CD4-positive, CD25-positive, alpha-beta regulatory T cell (primary cell): ENCODE results near the gene SDF2L1. TPM values are rescaled to one million over a fixed set of nuclear protein-coding genes. Genes with fewer than 3 reads are reported as not detected.

Source experiments
- ATAC-seq, 2 donors: fragments of 150-1000 bp; cut with Tn5 transposase; one replicate each; pipeline ENCODE4 v1.10.0; 2021; ENCODE audit warnings: low read depth in 2 of 2, moderate number of reproducible peaks in 2 of 2, moderate library complexity in 1 of 2
- DNase-seq, 3 donors: peaks; one replicate each; pipeline versions ENCODE4 v3.0.0 to v3.0.0-alpha.2; 2012 to 2022; ENCODE audit warnings: mixed read lengths in 1 of 3
- H3K27ac ChIP-seq: one replicate; pipeline ENCODE4 v1.7.0; 2013; ENCODE audit warnings: mild to moderate bottlenecking, low read length; ENCODE audit not compliant: insufficient read depth, poor library complexity, severe bottlenecking
- H3K27me3 ChIP-seq: one replicate; pipeline ENCODE4 v1.7.0; 2013; ENCODE audit warnings: low read length; ENCODE audit not compliant: control insufficient read depth, insufficient read depth
- H3K36me3 ChIP-seq: one replicate; pipeline ENCODE4 v1.7.0; 2013; ENCODE audit warnings: mild to moderate bottlenecking, low read length, moderate library complexity; ENCODE audit not compliant: control insufficient read depth, insufficient read depth
- H3K4me1 ChIP-seq: 2 replicates; pipeline ENCODE4 v1.7.0; 2013; ENCODE audit warnings: mild to moderate bottlenecking, low read length; ENCODE audit not compliant: insufficient read depth, control insufficient read depth, poor library complexity, severe bottlenecking
- H3K4me3 ChIP-seq: one replicate; pipeline ENCODE4 v1.7.0; 2013; ENCODE audit warnings: low read depth, mild to moderate bottlenecking, low read length, moderate library complexity
- H3K9me3 ChIP-seq, 2 experiments: 1 replicate in 1 of 2; 2 replicates in 1 of 2; pipeline ENCODE4 v1.7.0; 2013; ENCODE audit warnings: low read length in 2 of 2, mild to moderate bottlenecking in 1 of 2, moderate library complexity in 1 of 2; ENCODE audit not compliant: control insufficient read depth in 2 of 2
- H3K27ac Mint-ChIP-seq, 3 donors: one replicate each; pipeline ENCODE4 v1.8.0; 2020 to 2022; ENCODE audit warnings: mild to moderate bottlenecking in 3 of 3, mixed read lengths in 3 of 3, moderate library complexity in 2 of 3
- H3K27me3 Mint-ChIP-seq: one replicate; pipeline ENCODE4 v1.8.0; 2022; ENCODE audit warnings: mild to moderate bottlenecking, mixed read lengths
- H3K36me3 Mint-ChIP-seq: one replicate; pipeline ENCODE4 v1.8.0; 2020; ENCODE audit warnings: mixed read lengths
- H3K4me1 Mint-ChIP-seq, 4 donors: one replicate each; pipeline ENCODE4 v1.8.0; 2020 to 2022; ENCODE audit warnings: mixed read lengths in 4 of 4, mild to moderate bottlenecking in 1 of 4
- H3K4me3 Mint-ChIP-seq, 4 donors: one replicate each; pipeline ENCODE4 v1.8.0; 2020 to 2022; ENCODE audit warnings: mild to moderate bottlenecking in 4 of 4, mixed read lengths in 4 of 4, moderate library complexity in 3 of 4
- H3K9me3 Mint-ChIP-seq, 7 donors: one replicate each; pipeline ENCODE4 v1.8.0; 2020 to 2022; ENCODE audit warnings: mixed read lengths in 7 of 7, mild to moderate bottlenecking in 3 of 7, moderate library complexity in 2 of 7
- polyA plus RNA-seq, 4 donors: library from polyadenylated mRNA; unstranded; fragments of 300-500 nt; fragmentation: Illumina TruSeq; gene quantifications; one replicate each; pipeline ENCODE4 v1.2.3, GENCODE V29; 2021
- total RNA-seq: library from RNA; stranded (reverse); gene quantifications from one replicate; pipeline ENCODE4 v1.2.3, GENCODE V29; 2022

The SDF2L1 gene
- total and polyA plus RNA-seq, 5 donors from 2014 or later: 29.9 to 89.3 (median 73.2) TPM

- no peak overlapping the region for H3K27ac Mint-ChIP-seq
- no peak overlapping the region for H3K27ac ChIP-seq
- peaks cover 9 to 53% (median 34%) of the 10 kb centered on the region in 4 donors for H3K4me1 Mint-ChIP-seq
- ATAC-seq: no peak
- H3K27me3 Mint-ChIP-seq: no peaks in the 10 kb centered on the region
- H3K36me3 ChIP-seq: peaks cover 55% of the 10 kb centered on the region
- H3K4me1 ChIP-seq: peaks cover 20% of the 10 kb centered on the region
- H3K9me3 Mint-ChIP-seq: no peaks in the 10 kb centered on the region
- no peaks in the 10 kb centered on the region for H3K9me3 ChIP-seq
- peaks cover 13% of the 10 kb centered on the region for H3K36me3 Mint-ChIP-seq
- no peak overlapping the region for H3K4me3 ChIP-seq
- no peaks in the 10 kb centered on the region for H3K27me3 ChIP-seq
- H3K4me3 Mint-ChIP-seq: peak overlapping the region in 1 of 4 donors; percentile 15
- no peak for DNase-seq
Measured at GRCh38 chr22:21623648-21623970, 18.5 kb upstream of the SDF2L1 start.

- Mint-ChIP-seq H3K9me3 (no peaks in the 10 kb centered on the region), H3K4me3 (peak overlapping the region in 3 of 4 donors; percentile 25 to 45 (median 27)), H3K27me3 (no peaks in the 10 kb centered on the region), H3K27ac (peak overlapping the region in 1 of 3 donors; percentile 67), H3K4me1 (peaks cover 9 to 54% (median 34%) of the 10 kb centered on the region in 4 donors), H3K36me3 (peaks cover 15% of the 10 kb centered on the region)
- DNase-seq (peak in 2 of 3 donors; percentile 18 to 25), ATAC-seq (no peak)
- Histone ChIP-seq H3K4me1 (peaks cover 26% of the 10 kb centered on the region), H3K27ac (no peak overlapping the region), H3K27me3 (no peaks in the 10 kb centered on the region), H3K36me3 (peaks cover 51% of the 10 kb centered on the region), H3K9me3 (no peaks in the 10 kb centered on the region), H3K4me3 (no peak overlapping the region)
Measured at GRCh38 chr22:21624120-21624879, 17.8 kb upstream of the SDF2L1 start.

GRCh38 chr22:21624880-21625791 is 17.0 kb upstream of the SDF2L1 start:
- no peak overlapping the region for H3K27ac ChIP-seq
- no peaks in the 10 kb centered on the region for H3K9me3 Mint-ChIP-seq
- peaks cover 51% of the 10 kb centered on the region for H3K36me3 ChIP-seq
- H3K4me3 Mint-ChIP-seq: peak overlapping the region in 2 of 4 donors; percentile 19 to 25
- peaks cover 27% of the 10 kb centered on the region for H3K4me1 ChIP-seq
- DNase-seq: no peak
- H3K27me3 Mint-ChIP-seq: no peaks in the 10 kb centered on the region
- no peaks in the 10 kb centered on the region for H3K9me3 ChIP-seq
- H3K27me3 ChIP-seq: no peaks in the 10 kb centered on the region
- H3K4me1 Mint-ChIP-seq: peaks cover 9 to 56% (median 32%) of the 10 kb centered on the region in 4 donors
- no peak overlapping the region for H3K4me3 ChIP-seq
- ATAC-seq: no peak
- H3K36me3 Mint-ChIP-seq: peaks cover 16% of the 10 kb centered on the region
- peak overlapping the region in 2 of 3 donors; percentile 67 to 87 for H3K27ac Mint-ChIP-seq

- Histone ChIP-seq H3K9me3 (no peaks in the 10 kb centered on the region), H3K36me3 (peaks cover 42% of the 10 kb centered on the region), H3K4me3 (no peak overlapping the region), H3K4me1 (peaks cover 30% of the 10 kb centered on the region), H3K27me3 (no peaks in the 10 kb centered on the region), H3K27ac (no peak overlapping the region)
- Mint-ChIP-seq H3K27me3 (no peaks in the 10 kb centered on the region), H3K4me1 (peaks cover 17 to 57% (median 33%) of the 10 kb centered on the region in 4 donors), H3K27ac (peak overlapping the region in 1 of 3 donors; percentile 59), H3K36me3 (peaks cover 16% of the 10 kb centered on the region), H3K9me3 (no peaks in the 10 kb centered on the region), H3K4me3 (peak overlapping the region in 3 of 4 donors; percentile 66 to 95 (median 73))
- DNase-seq (no peak), ATAC-seq (no peak)
Measured at GRCh38 chr22:21626073-21626734, 15.9 kb upstream of the SDF2L1 start.

GRCh38 chr22:21626735-21627469 is 15.2 kb upstream of the SDF2L1 start:
- Histone ChIP-seq H3K4me3 (no peak overlapping the region), H3K36me3 (peaks cover 41% of the 10 kb centered on the region), H3K4me1 (peaks cover 30% of the 10 kb centered on the region), H3K27me3 (no peaks in the 10 kb centered on the region), H3K27ac (no peak overlapping the region), H3K9me3 (no peaks in the 10 kb centered on the region)
- no peaks in the 10 kb centered on the region for H3K9me3 Mint-ChIP-seq
- H3K27me3 Mint-ChIP-seq: no peaks in the 10 kb centered on the region
- H3K4me1 Mint-ChIP-seq: peaks cover 17 to 61% (median 33%) of the 10 kb centered on the region in 4 donors
- H3K27ac Mint-ChIP-seq: peak overlapping the region in 2 of 3 donors; percentile 59 to 83
- ATAC-seq (no peak), DNase-seq (no peak)
- H3K36me3 Mint-ChIP-seq: peaks cover 16% of the 10 kb centered on the region
- peak overlapping the region; percentile 64 to 95 (median 79) for H3K4me3 Mint-ChIP-seq

GRCh38 chr22:21628386-21629254 is 13.5 kb upstream of the SDF2L1 start:
- H3K4me3 Mint-ChIP-seq: peak overlapping the region; percentile 93 to 97 (median 94)
- H3K4me1 Mint-ChIP-seq: peaks cover 8 to 66% (median 34%) of the 10 kb centered on the region in 4 donors
- Histone ChIP-seq H3K27me3 (no peaks in the 10 kb centered on the region), H3K4me1 (peaks cover 30% of the 10 kb centered on the region), H3K4me3 (no peak overlapping the region), H3K36me3 (peaks cover 25% of the 10 kb centered on the region), H3K27ac (peak overlapping the region; percentile 93), H3K9me3 (no peaks in the 10 kb centered on the region)
- no peaks in the 10 kb centered on the region for H3K9me3 Mint-ChIP-seq
- H3K27me3 Mint-ChIP-seq: no peaks in the 10 kb centered on the region
- no peak for ATAC-seq
- peaks cover 16% of the 10 kb centered on the region for H3K36me3 Mint-ChIP-seq
- H3K27ac Mint-ChIP-seq: peak overlapping the region in 2 of 3 donors; percentile 91 to 94
- DNase-seq: no peak
